ENCODE measurements around the gene GLO1.
A peak's percentile ranks its signal among the peaks of the same experiment; 100 is the strongest.
"Not testable (repeated sequence)": the region's sequence is repeated elsewhere in the genome, so short reads cannot be mapped to it uniquely, and the experiment has no call there.

The GLO1 gene

DNA sequence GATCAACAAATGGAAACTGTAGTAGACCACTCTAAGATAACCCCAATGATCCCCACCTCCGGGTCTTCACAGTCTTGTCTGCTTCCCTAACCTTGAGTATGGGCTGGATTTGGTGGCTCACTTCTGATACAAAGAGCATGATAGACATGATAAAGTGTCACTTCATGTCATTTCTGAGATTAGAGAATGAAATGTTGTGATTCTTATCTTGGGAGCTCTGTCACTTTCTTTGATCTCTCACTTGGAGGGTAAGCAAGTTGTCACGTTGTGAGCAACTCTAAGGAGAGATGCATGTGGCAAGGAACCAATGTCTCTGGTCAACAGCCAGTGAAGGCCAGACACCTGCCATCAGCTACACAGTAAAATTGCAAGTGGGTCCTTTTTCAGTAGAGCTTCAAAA, 3.0 kb upstream of the GLO1 start:
- DNase-seq (ENCODE audit: low read depth) = no peak

DNA sequence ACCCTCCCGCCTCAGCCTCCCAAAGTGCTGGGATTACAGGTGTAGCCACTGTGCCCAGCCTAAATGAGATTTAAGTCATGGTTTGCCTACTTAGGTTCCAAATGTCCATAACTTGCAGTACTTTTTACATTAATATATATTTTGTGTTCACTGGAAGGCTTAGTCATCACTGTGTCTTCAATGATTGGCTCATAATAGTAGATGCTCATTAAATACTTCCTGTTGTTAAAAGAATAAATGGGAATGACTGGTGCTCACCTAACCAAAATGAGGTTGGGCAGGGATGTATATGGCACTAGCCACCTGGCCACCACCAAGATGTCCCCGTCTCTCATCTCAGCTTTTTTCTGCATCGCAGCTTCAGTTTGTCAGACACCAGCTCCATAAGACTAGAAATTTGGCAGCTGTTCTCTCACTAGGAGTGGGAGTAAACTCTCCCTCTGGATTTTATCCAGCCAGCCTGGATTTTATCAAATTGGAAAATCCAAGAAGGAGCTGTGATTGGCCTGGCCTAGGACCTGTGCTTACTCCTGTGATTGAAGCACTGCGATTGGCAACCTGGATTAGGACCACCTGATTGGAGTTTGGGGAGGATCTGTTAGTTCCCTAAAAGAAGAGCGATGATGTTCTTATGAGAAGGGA, 1.1 kb upstream of the GLO1 start:
- DNase-seq (ENCODE audit: low read depth) = no peak

DNA sequence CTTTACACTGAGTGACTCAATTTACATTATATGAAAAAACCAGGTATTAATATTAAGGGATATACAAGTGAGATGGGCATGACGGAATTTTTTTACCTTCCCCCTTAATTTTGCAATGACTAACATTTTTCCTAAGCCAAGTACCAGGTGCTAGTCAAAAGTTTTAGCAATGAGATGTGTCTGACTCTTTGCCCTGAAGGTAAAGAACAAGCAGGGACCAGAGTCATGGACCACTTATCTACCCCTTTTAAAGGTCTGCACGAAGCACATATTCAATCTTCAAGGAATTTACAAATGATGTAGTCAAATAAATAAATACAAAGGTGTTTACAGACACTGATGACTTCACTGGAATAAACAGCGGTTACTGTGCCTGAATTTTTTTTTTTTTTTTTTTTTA, 1.4 kb downstream of the GLO1 start:
- no peak for DNase-seq (ENCODE audit: low read depth)

DNA sequence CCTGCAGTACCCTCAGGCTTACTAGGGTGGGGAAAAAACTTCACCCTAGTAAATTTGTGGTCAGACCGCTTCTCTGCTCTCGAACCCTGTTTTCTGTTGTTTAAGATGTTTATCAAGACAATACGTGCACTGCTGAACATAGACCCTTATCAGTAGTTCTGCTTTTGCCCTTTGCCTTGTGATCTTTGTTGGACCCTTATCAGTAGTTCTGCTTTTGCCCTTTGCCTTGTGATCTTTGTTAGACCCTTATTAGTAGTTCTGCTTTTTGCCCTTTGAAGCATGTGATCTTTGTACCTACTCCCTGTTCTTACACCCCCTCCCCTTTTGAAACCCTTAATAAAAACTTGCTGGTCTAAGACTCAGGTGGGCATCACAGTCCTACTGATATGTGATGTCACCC, 3.2 kb downstream of the GLO1 start:
- DNase-seq (ENCODE audit: low read depth) = not testable (repeated sequence)

DNA sequence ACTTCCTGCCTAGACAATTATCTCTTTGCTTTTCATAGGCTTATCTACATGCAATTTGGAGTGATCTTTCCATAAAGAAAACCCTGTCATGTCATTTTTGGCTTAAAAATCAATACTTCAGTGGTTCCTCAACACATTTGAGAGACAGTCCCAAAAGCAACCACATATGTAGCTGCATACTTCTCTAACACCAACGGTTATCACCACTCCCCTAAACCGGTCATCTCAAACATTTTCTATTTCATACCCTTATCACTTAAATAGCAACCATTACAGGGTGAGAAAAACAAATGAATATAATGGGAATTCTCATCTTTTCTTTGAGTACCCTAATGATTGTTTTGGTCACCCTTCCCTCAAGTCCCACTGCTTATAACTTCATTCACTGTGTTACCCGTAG, 5.1 kb downstream of the GLO1 start:
- no peak for DNase-seq (ENCODE audit: low read depth)

DNA sequence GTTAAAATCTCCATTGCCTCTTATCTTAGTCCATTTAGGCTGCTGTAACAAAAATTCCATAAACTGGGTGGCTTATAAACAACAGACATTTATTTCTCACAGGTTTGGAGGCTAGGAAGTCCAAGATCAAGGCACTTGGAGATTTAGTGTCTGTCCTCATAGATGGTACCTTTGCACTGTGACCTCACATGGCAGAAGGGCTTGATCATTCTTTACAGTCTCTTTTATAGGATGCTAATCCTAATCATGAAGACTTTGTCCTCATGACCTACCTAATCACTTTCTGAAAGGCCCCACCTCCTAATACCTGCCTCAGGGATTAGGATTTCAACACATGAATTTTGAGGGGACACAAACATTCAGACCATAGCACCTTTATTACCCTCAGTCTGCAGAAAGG, 6.6 kb downstream of the GLO1 start:
- DNase-seq (ENCODE audit: low read depth) = no peak

DNA sequence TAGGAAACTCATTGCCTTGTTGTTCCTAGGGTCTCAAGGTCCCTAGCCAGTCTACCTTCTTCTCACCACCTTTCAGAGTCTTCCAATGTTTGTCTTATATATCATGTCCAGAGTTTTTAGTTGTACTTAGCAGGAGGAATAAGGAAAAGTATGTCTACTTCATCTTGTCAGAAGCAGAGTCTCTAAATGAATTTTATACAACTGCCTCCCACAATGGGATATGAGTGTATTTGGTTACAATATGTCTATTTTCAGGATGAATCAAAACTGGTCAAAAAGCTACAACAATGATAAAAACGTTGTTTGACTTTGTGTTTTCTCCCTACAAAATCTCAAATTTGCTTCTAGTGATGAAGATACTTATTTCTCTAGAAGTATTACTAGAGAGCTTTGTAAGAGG, 7.0 kb downstream of the GLO1 start:
- no peak for DNase-seq (ENCODE audit: low read depth)

DNA sequence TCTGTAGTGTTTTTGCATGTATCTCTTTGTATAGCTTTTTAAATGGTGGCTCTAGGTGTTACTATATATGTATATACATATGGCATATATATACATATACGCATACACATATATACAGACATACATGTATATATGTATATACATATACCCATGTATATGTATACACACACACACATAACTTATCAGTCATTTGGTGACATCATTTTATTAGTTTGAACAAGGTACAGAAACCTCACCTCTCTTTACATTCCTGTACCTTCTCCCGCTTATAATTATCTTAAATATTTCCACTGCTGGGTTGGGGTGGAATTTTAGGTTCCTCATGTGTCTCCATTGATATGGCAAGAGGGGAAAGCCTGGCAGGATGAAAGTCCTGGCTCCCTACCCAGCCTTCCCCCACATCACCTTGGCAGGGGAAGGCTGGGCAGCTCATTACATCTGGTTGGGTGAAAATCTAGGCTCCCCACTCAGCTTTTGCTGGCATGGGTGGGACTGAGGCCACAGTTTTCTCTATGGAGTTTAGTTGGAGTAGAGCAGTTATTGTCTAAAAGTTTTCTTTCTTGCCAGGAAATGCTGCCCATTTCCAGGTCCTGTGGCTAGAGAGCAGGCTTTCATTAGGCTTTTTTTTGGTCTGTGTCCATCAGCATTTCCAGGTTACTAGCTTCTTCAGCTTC, 7.6 kb downstream of the GLO1 start:
- no peak for DNase-seq (ENCODE audit: low read depth)

DNA sequence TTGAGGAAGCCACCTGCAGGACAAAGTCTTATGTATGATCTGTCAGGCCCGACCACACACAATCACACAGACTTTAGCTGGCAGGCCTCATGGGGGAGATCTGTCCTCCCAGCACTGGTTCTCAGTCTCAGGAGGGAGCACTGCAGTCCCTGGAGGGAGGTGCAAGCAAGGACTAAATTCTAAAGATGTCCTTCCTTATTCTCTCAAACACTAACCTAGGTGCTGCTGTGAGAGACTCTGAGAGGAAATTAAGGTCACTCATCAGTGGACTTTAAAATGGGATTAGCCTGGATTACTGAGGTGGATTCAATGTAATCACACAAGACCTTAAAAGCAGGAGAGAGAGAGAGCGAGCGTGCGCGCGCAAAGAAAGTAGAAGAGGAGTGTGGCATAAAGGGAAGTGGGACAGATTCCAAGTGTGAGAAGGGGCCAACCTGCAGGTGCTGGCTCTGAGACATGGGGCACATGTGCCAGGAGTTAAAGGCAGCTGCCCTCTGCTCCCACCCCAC, 14.3 kb downstream of the GLO1 start:
- no peak for DNase-seq (ENCODE audit: low read depth)

DNA sequence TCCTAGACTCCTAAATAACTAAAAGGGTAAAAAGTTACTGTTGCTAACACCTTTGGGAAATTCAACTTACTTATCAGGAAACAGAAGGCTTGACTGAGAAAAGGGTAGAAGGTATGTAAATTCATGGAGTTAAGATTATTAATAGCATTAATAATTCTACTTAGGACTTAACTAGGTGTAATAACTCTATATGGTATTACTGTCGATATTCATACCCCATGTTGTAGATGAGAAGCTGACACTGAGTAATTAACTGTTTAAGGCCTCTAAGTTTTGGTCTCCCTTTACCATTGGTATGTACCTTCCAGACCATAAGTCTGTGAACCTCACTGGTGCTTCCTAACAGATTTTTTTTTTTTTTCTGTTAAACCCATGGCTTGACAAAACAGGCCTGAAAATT, 15.4 kb downstream of the GLO1 start:
- no peak for DNase-seq (ENCODE audit: low read depth)

DNA sequence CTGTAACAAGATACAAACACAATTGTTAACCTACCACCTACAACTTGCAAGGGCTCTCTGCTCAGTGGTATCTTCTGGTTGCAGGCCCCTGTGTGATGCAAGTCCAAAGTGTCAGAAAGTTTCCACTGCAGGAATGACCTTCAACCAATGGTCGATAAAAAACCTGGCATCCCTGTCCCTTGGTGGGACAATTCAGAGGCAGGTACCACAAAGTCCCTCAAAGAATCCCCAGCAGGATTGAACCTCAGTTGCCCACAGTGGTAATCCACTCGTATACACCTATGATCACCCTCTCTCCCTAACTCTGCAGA, 15.9 kb downstream of the GLO1 start:
- no peak for DNase-seq (ENCODE audit: low read depth)

DNA sequence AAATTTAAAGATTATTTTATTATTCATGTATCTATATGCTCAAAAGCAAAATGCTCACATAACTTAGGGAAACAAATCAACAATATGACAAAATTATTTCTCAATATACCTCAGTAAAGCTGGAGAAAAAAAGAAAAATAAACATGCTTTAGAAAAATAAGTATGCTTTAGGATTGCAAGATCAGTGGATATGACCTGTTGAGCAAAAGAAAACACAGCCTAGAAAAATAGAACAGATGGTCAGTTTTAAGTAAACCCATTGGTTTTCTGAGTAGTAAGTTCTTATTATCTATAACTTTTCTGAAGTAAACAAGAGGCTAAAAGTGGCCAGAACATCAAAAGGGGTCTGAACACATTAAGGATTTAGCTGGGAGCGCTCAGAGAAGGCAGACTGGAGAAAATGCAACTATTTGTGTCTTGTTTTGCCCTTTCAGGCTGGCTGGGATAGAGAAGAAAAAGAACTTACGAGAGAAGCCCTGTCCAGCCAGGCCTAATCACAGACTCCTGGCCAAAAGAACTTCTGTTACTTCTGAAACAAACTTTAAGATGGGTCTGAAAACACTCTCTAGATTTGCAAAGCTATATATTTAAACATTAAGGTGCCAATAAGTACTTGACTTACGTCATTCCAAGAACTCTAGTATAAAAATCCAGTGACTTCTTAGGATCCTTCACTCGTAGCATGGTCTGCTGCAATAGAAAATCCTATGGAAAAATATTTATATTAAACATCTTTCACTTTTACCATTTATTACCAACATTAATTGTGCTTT, 16.5 kb downstream of the GLO1 start:
- no peak for DNase-seq (ENCODE audit: low read depth)

DNA sequence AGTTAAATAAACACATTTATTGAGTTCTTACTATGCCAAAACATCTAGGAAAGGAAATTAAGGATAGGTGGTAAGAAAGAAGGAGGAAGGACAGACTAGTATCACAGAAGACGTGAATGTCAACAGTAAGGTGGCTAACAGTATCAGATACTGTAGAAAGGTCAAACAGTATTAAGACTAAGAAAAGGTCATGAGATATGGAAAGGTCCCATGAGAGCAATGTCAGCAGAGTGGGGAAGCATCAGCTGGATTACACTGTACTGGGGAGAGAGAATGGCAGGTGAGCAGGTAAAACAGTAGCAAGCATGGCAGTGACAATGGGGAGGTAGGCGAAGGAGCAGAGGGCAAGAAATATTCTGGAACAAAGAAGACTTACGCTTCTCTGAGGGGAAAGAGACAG, 18.0 kb downstream of the GLO1 start:
- no peak for DNase-seq (ENCODE audit: low read depth)

DNA sequence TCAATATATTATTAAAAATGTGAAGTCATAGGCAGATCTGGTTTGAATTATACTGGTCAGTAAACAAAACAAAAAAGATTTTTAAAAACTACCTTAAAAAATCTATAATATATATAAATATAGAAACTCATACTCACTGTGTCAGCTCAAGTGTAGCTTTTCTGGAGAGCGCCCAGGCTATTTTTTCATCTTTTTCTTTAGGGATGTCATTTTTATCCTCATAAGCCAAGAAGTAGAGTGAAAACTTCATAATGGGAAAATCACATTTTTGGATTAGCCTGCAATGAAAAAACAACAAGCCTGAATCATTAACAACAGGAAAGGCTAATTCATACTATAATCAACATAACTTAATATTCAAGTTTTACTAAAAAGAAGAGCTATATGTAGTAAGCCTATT, 18.7 kb downstream of the GLO1 start:
- no peak for DNase-seq (ENCODE audit: low read depth)

DNA sequence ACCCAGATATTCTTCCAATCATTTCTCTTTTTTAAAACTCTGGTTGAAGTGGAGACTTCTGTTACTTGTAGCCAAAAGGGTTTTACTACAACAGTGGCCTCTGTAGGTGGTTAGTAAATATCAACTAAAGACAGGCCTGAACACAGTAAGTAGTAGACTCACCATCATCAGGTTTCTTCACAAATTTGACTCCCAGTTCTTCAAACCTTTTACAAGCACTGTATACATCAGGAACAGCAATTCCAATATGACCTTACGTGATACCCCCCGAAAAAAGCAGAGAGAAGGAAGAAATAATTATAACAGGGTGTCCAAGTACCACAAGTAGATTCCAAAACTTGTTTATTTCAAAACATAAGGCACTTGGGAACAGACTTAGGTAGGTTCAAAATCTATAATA, 21.1 kb downstream of the GLO1 start:
- no peak for DNase-seq (ENCODE audit: low read depth)

DNA sequence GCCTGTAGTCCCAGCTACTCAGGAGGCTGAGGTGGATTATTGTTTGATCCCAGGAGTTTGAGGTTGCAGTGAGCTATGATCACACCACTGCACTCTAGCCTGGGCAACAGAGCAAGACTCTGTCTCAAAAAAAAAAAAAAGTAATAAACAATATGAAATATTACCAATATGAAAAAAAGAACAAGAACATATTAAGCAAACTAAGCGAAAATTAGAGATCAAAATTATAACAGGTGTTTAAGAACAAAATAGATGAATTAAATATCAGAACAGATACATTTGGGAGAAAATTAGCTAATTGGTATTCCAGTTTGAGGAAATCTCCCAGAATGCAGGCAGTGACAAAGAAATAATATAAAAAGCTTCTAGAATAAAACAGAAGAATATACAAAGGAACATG, 23.3 kb downstream of the GLO1 start:
- DNase-seq (ENCODE audit: low read depth) = no peak

DNA sequence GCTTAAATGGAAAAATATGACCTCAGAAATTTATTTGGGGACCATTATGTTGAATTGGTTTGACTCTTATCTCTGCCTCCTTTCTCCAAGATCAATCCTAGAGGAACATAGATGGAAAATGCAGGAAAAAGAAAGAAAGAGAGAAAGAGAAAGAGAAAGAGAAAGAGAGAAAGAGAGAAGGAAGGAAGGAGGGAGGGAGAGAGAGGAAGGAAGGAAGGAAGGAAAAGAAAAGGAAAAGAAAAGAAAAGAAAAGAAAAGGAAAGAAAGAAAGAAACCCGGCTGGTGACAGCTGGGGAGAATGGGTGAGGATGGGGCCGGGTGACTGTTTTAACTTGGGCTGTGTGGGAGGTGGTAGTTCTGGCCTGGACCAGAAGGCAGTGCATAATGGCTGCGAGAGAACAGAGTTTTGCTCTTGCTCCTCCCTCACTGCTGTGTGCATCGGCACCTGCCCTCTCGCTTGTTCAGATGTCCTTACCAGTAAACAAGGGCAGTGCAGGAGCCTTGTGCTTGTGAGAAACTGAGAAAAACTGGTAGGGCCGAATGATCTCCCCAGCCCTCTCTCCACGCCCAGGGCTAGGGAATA, 24.7 kb downstream of the GLO1 start:
- no peak for DNase-seq (ENCODE audit: low read depth)

DNA sequence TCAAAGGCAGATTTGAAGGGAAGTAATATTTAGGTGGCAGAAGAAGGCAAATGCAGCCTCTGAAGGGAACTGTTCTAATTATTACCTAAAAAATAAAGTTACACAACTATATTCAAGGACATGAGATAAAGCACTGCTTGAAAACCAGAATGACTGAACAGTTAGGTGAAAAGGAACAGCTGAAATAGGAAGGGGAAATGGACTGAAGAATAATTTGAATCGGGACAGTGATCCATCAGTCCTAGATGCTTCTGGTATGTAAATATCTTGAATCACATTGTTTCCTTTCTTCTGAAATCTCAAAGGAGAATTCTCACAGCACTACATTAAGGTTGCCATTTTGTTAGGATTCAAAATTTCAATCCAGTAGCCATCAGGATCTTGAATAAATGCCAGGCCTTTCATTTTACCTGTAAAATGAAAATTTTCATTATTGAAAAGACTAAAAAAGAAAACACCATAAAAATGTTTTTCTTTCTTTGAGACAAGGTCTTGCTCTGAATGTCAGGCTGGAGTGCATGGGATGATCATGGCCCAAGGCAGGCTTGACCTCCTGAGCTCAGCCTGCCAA, 25.9 kb downstream of the GLO1 start:
- DNase-seq (ENCODE audit: low read depth) = no peak

DNA sequence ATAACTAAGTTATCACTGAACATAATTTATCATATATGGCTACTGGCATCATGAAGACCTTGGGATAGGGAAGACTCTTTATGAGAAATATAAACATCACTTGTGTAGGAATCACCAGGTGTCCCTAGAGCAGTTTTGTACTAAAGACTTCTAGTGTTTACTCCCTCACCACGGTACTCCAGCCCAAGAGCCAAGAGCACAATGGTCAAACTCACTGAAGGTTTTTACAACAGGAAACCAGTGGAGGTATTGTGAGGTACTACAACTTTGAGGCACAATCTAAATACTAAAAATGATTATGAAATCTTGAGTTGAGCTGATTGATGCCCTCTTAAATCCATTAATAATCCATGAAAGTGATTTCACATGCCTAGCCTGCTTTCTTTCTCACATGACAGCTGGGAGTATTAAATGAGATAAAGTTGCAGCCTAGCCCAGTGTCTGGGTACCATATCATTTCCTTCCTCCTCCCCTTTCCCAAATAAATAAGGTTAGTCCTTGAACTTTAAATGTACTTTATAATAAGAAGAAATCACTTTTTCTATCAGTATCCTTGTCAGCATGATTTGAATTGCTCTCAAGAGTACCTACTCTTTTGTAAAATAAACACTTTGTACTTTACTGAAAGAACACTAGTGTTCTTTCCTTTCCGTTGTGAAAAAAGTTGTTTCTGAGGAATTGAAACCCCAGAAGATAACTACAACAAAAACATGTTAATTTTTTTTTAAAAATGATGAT, 26.5 kb downstream of the GLO1 start:
- DNase-seq (ENCODE audit: low read depth) = no peak

DNA sequence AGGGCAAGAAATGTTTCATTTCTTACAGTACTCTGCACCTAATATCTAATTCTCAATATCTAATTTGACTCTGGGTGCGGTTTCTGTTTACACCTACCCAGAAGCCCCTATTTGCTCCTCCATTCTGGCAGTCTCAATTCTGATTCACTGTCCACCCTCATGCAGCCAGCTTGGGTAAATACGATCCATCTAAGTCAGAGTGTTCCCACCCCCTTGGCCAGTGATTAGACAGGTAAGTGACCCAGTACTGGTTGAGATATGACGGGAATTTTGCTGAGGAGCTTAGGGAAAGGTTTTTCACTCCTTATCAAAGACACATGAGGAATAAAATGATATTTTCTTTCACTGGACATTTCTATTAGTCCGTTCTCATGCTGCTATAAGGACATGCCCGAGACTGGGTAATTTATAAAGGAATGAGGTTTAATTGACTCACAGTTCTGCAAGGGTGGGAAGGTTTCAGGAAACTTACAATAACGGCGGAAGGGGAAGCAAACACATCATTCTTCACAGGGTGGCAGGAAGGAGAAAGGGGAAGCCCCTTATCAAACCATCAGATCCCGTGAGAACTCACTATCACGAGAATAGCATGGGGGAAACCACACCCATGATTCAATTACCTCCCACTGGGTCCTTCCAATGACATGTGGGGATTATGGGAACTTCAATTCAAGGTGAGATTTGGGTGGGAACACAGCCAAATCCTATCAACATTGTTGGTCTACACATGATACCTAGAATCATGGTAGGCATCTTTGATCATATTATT, 29.4 kb downstream of the GLO1 start:
- peak; percentile 46 for DNase-seq (ENCODE audit: low read depth)

DNA sequence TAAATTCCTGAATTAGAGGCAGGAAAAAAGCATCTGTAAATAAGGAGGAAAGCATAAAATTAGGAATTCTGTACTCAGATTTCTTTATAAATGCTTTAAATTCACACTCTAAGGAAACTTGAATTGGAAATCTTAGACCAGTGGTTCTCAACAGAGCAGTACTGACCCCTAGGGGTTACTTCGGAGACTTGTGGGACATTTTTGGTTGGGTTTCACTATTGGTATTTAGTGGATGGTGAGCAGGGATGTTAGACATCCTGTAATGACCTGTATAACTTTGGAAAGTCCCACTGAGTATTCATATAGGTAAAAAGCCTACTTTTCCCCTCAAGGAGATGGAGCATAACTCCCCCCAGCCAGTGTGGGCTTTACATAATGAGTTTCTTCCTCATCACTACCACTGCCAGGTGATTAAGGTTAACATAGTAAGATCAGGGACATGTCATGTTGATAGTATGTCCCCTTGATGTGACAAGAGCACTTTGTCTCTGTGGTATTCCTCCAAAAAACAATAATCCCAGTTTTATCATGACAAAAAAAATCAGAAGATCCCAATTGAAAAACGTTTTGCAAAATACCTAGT, 31.0 kb downstream of the GLO1 start:
- DNase-seq (ENCODE audit: low read depth) = no peak

All from CMK (cell line).